IMR-90 (cell line): ENCODE measurements around the gene SNAPC4. TPM values are rescaled to one million over a fixed set of nuclear protein-coding genes. Genes with fewer than 3 reads are reported as not detected.

Experiments
- ATAC-seq: fragments of 200-7000 bp; cut with Tn5 transposase; 2 replicates; pipeline ENCODE4 v1.9.1; 2020; ENCODE audit warnings: low read depth, mild to moderate bottlenecking, moderate library complexity
- BruUV-seq: library from RNA; stranded (reverse); fragments of 400-500 nt; replicated peaks from 2 replicates; lab custom pipeline; 2021; lab: Mats Ljungman, UMichigan
- CTCF ChIA-PET: fragments of 300-600 bp; formaldehyde crosslinking; extraction: SDS; loops from one replicate; lab custom pipeline; 2021; ENCODE audit warnings: antibody characterized with exemption; lab: Yijun Ruan, JAX
- POLR2A ChIA-PET: fragments of 300-600 bp; sonication (Branson Sonifier 250); formaldehyde crosslinking; loops from one replicate; lab custom pipeline; 2022; ENCODE audit warnings: antibody characterized with exemption; ENCODE audit not compliant: unreplicated experiment; lab: Charles Lee
- DNase-seq: peaks from one replicate; pipeline ENCODE4 v3.0.0; 2013
- H2AFZ ChIP-seq: replicated peaks from 2 replicates; pipeline ENCODE3; 2013; ENCODE audit warnings: low read length, mild to moderate bottlenecking; ENCODE audit not compliant: poor library complexity
- H2AK5ac ChIP-seq: 2 replicates; pipeline ENCODE4 v1.6.1; 2013; ENCODE audit warnings: low read depth, low read length, inconsistent platforms
- H2AK9ac ChIP-seq: replicated peaks from 2 replicates; pipeline ENCODE3; 2013; ENCODE audit warnings: mild to moderate bottlenecking, low read depth, low read length, moderate library complexity; ENCODE audit not compliant: poor library complexity
- H2BK120ac ChIP-seq: 2 replicates; pipeline ENCODE4 v1.6.1; 2013; ENCODE audit warnings: low read depth, low read length, inconsistent platforms
- H2BK15ac ChIP-seq: 3 replicates; pipeline ENCODE4 v1.6.1; 2013; ENCODE audit warnings: low read depth, low read length, inconsistent platforms
- H2BK20ac ChIP-seq: 2 replicates; pipeline ENCODE4 v1.6.1; 2013; ENCODE audit warnings: low read depth, mild to moderate bottlenecking, inconsistent platforms, low read length, moderate library complexity
- H2BK5ac ChIP-seq: 2 replicates; pipeline ENCODE4 v1.6.1; 2013; ENCODE audit warnings: mild to moderate bottlenecking, low read depth, low read length, inconsistent platforms; ENCODE audit not compliant: poor library complexity, severe bottlenecking
- H3K14ac ChIP-seq: replicated peaks from 2 replicates; pipeline ENCODE4 v1.6.1; 2013; ENCODE audit warnings: low read depth, low read length, inconsistent platforms
- H3K18ac ChIP-seq: 2 replicates; pipeline ENCODE4 v1.6.1; 2013; ENCODE audit warnings: low read depth, low read length, control low read depth
- H3K23ac ChIP-seq: 2 replicates; pipeline ENCODE4 v1.6.1; 2013; ENCODE audit warnings: low read depth, low read length, inconsistent platforms
- H3K27ac ChIP-seq: 2 replicates; pipeline ENCODE4 v1.5.1; 2013; ENCODE audit warnings: mild to moderate bottlenecking, control low read depth, low read length; ENCODE audit not compliant: insufficient read depth
- H3K27me3 ChIP-seq: 2 replicates; pipeline ENCODE4 v1.6.1; 2013; ENCODE audit warnings: low read length; ENCODE audit not compliant: control insufficient read depth, insufficient read depth
- H3K36me3 ChIP-seq: 2 replicates; pipeline ENCODE4 v1.6.1; 2013; ENCODE audit warnings: low read length, mixed read lengths; ENCODE audit not compliant: control insufficient read depth, insufficient read depth
- H3K4ac ChIP-seq: 2 replicates; pipeline ENCODE4 v1.6.1; 2013; ENCODE audit warnings: low read depth, low read length, inconsistent platforms
- H3K4me1 ChIP-seq: 2 replicates; pipeline ENCODE4 v1.6.1; 2013; ENCODE audit warnings: low read length, mixed read lengths; ENCODE audit not compliant: control insufficient read depth, insufficient read depth
- H3K4me2 ChIP-seq: 2 replicates; pipeline ENCODE4 v1.6.1; 2013; ENCODE audit warnings: low read depth, mild to moderate bottlenecking, control low read depth, low read length, moderate library complexity
- H3K4me3 ChIP-seq: 2 replicates; pipeline ENCODE4 v1.5.1; 2013; ENCODE audit warnings: low read depth, mild to moderate bottlenecking, control low read depth, low read length, moderate library complexity; ENCODE audit not compliant: insufficient read depth
- H3K56ac ChIP-seq: 2 replicates; pipeline ENCODE4 v1.6.1; 2013; ENCODE audit warnings: low read length, inconsistent platforms; ENCODE audit not compliant: insufficient read depth; ENCODE audit errors: extremely low read depth
- H3K79me1 ChIP-seq, 2 experiments: 2 replicates each; pipeline ENCODE4 v1.6.1; 2013; ENCODE audit warnings: low read length in 2 of 2, inconsistent platforms in 1 of 2, low read depth in 1 of 2
- H3K9ac ChIP-seq: 2 replicates; pipeline ENCODE4 v1.6.1; 2013; ENCODE audit warnings: low read depth, low read length, control low read depth
- H3K9me1 ChIP-seq: 2 replicates; pipeline ENCODE4 v1.6.1; 2013; ENCODE audit warnings: low read length, inconsistent platforms; ENCODE audit not compliant: insufficient read depth
- H3K9me3 ChIP-seq: 2 replicates; pipeline ENCODE4 v1.6.1; 2013; ENCODE audit warnings: low read length; ENCODE audit not compliant: control insufficient read depth, insufficient read depth
- H4K20me1 ChIP-seq: 2 replicates; pipeline ENCODE4 v1.6.1; 2013; ENCODE audit warnings: low read length, inconsistent platforms; ENCODE audit not compliant: insufficient read depth
- H4K5ac ChIP-seq: 2 replicates; pipeline ENCODE4 v1.6.1; 2013; ENCODE audit warnings: mild to moderate bottlenecking, low read depth, low read length, control low read depth
- H4K8ac ChIP-seq, 2 experiments: 2 replicates each; pipeline ENCODE4 v1.6.1; 2013; ENCODE audit warnings: low read depth in 2 of 2, low read length in 2 of 2, control low read depth in 1 of 2, inconsistent platforms in 1 of 2
- H4K91ac ChIP-seq: 2 replicates; pipeline ENCODE4 v1.6.1; 2013; ENCODE audit warnings: low read depth, low read length, inconsistent platforms; ENCODE audit not compliant: insufficient read depth
- BHLHE40 ChIP-seq: fragments of 150-350 bp; IDR thresholded peaks from 2 replicates; pipeline ENCODE4 v1.6.1; 2016; ENCODE audit warnings: mild to moderate bottlenecking, low read depth, low read length
- CTCF ChIP-seq: conservative IDR thresholded peaks from 2 replicates; pipeline ENCODE4 v1.5.1; 2012; ENCODE audit warnings: mild to moderate bottlenecking, low read depth, low read length, improper control_type of control experiment
- WGBS, 2 experiments: methylation state at CpG; one replicate each; pipeline versions ENCODE4 v1.1.5 to v1.1.7; 2013; ENCODE audit warnings: missing lambda C conversion rate in 2 of 2; ENCODE audit not compliant: insufficient read length in 1 of 2; ENCODE audit errors: extremely low coverage in 2 of 2; 5-methylcytosine and 5-hydroxymethylcytosine counted together
- dilution Hi-C: fragments of 300-500 bp; cut with HindIII; formaldehyde crosslinking; loops from one replicate; pipeline ENCODE4 v1.14.3; 2018; ENCODE audit warnings: low sequenced_read_pairs; ENCODE audit not compliant: unreplicated experiment
- in situ Hi-C: fragments of 300-500 bp; cut with MboI; formaldehyde crosslinking; loops from 3 replicates; pipeline ENCODE4 v1.14.3; 2019; ENCODE audit warnings: low sequenced_read_pairs, inconsistent platforms, mixed read lengths
- intact Hi-C: fragments of 100-400 bp; cut with micrococcal nuclease; formaldehyde crosslinking; loops from 2 replicates; pipeline ENCODE4 v1.10.0; 2022
- polyA plus RNA-seq, 3 experiments: library from polyadenylated mRNA; depleted of rRNA; stranded (reverse); fragments of >200 nt; gene quantifications; 2 replicates each; pipeline ENCODE4 v1.2.3, GENCODE V29; 2012; ENCODE audit warnings: low replicate concordance in 1 of 3
- total RNA-seq: library from RNA; depleted of rRNA; stranded (reverse); fragments of >200 nt; gene quantifications from 2 replicates; pipeline ENCODE4 v1.2.3, GENCODE V29; 2012

The SNAPC4 gene
- total and polyA plus RNA-seq, 2 of the 4 experiments (the other 2 are of a cell fraction): 2.5 to 6.5 TPM

GRCh38 chr9:136416914-136417313, 16.9 kb upstream of the SNAPC4 start:
- Histone ChIP-seq H2AK5ac (no peak overlapping the region), H3K36me3 (peaks cover 74% of the 10 kb centered on the region), H3K27me3 (no peaks in the 10 kb centered on the region), H3K23ac (no peak overlapping the region), H2AK9ac (no peak overlapping the region), H2BK15ac (no peak overlapping the region), H4K8ac (no peak overlapping the region), H2BK120ac (no peak overlapping the region), H3K4me1 (peaks cover under 1% of the 10 kb centered on the region), H3K14ac (no peak overlapping the region), H4K20me1 (peaks cover 16% of the 10 kb centered on the region), H2AFZ (no peak overlapping the region), H2BK5ac (no peak overlapping the region), H3K4me2 (no peak overlapping the region), H4K91ac (no peak overlapping the region), H3K79me1 (peaks cover 10 to 42% of the 10 kb centered on the region in 2 experiments), H4K5ac (no peak overlapping the region), H3K27ac (no peak overlapping the region), H3K9me3 (no peaks in the 10 kb centered on the region), H3K18ac (no peak overlapping the region), H2BK20ac (no peak overlapping the region), H3K9ac (no peak overlapping the region), H3K4ac (no peak overlapping the region), H3K9me1 (peaks cover 8% of the 10 kb centered on the region; the same call in 1 of the 2 replicates), H3K56ac (no peak overlapping the region), H3K4me3 (no peak overlapping the region)
- TF ChIP-seq BHLHE40 (no peak), CTCF (no peak)
- DNase-seq (no peak), ATAC-seq (no peak)
- in situ Hi-C loops (no loop called here), intact Hi-C loops (no loop called here), dilution Hi-C loops (no loop called here)
- no TSS peak for BruUV-seq
- ChIA-PET POLR2A (no interaction called here), CTCF (no interaction called here)
- 94% methylated on average over 14 of the region's 19 CpGs; no CpG with 5 or more reads in 1 of the 2 experiments for WGBS, 2 experiments
